BE2C (cell line): ENCODE measurements around the gene NR0B2.
A peak's percentile ranks its signal among the peaks of the same experiment; 100 is the strongest.
"Not testable (repeated sequence)": the region's sequence is repeated elsewhere in the genome, so short reads cannot be mapped to it uniquely, and the experiment has no call there.

ENCODE experiments used
- DNase-seq: peaks from one replicate; pipeline ENCODE4 v3.0.0-alpha.2; 2020
- H3K27me3 ChIP-seq: fragments of 250-450 bp; sonication (Bioruptor Pico); 2 replicates; pipeline ENCODE4 v1.5.1; 2020; ENCODE audit warnings: mild to moderate bottlenecking
- H3K36me3 ChIP-seq: fragments of 250-450 bp; sonication (Bioruptor Pico); 2 replicates; pipeline ENCODE4 v1.5.1; 2020; ENCODE audit warnings: mild to moderate bottlenecking
- H3K4me1 ChIP-seq: fragments of 250-450 bp; sonication (Bioruptor Pico); 2 replicates; pipeline ENCODE4 v1.5.1; 2020
- H3K4me3 ChIP-seq: 2 replicates; pipeline ENCODE4 v1.5.1; 2011; ENCODE audit warnings: low read depth, low read length
- H3K9me3 ChIP-seq: fragments of 250-450 bp; sonication (Bioruptor Pico); 2 replicates; pipeline ENCODE4 v1.5.1; 2020
- TF ChIP-seq, protein P1 (sequence below): IDR thresholded peaks from 2 replicates; pipeline ENCODE4 v1.5.1; 2012; ENCODE audit warnings: mild to moderate bottlenecking, low read depth, low read length

NR0B2 gene

DNA sequence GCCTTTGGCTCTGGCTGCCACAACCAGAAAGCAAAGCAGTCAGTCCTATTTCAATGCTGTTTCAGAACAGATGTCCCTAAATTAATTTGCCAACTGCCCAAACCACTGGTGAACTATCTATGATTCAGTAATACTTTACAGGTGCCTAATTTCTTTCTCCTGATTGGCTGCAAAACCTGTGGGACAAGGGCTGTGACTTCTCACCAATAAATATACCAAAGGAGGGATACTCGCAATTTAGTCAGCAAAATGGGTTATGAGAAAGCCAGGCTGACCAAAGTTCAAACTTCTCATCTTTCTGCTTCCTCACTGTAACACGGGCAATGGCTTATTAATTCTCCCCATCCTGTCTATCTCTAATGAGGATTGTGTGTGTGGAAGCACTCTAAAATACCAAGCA is 36.4 kb downstream of the NR0B2 start:
- TF ChIP-seq, protein P1, sequence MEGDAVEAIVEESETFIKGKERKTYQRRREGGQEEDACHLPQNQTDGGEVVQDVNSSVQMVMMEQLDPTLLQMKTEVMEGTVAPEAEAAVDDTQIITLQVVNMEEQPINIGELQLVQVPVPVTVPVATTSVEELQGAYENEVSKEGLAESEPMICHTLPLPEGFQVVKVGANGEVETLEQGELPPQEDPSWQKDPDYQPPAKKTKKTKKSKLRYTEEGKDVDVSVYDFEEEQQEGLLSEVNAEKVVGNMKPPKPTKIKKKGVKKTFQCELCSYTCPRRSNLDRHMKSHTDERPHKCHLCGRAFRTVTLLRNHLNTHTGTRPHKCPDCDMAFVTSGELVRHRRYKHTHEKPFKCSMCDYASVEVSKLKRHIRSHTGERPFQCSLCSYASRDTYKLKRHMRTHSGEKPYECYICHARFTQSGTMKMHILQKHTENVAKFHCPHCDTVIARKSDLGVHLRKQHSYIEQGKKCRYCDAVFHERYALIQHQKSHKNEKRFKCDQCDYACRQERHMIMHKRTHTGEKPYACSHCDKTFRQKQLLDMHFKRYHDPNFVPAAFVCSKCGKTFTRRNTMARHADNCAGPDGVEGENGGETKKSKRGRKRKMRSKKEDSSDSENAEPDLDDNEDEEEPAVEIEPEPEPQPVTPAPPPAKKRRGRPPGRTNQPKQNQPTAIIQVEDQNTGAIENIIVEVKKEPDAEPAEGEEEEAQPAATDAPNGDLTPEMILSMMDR: no peak
- DNase-seq: no peak
- no peaks in the 10 kb centered on the region; the same call in 1 of the 2 replicates for H3K36me3 ChIP-seq
- no peaks in the 10 kb centered on the region for H3K27me3 ChIP-seq
- no peaks in the 10 kb centered on the region for H3K9me3 ChIP-seq
- H3K4me1 ChIP-seq: no peaks in the 10 kb centered on the region
- no peak overlapping the region for H3K4me3 ChIP-seq

DNA sequence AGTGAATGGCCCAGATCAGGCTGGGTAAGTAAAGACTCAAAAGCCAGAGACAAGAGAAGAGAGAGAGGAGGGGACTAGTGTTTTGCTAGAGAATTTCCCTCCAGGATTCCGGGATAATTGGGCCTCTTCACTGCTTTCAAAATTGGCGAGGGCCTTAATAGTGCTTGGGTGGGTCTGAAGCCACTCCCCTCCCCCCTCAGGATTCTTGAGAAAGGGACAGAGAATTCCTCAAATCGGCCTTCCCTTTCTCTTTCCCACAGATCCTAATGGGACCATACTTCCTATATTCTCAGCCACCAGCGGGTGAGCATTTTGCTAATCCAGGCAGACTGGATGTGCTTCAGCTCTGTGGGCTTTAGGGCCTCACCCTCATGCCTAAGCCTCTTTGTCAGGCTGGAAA is 38.9 kb downstream of the NR0B2 start:
- no peaks in the 10 kb centered on the region for H3K9me3 ChIP-seq

DNA sequence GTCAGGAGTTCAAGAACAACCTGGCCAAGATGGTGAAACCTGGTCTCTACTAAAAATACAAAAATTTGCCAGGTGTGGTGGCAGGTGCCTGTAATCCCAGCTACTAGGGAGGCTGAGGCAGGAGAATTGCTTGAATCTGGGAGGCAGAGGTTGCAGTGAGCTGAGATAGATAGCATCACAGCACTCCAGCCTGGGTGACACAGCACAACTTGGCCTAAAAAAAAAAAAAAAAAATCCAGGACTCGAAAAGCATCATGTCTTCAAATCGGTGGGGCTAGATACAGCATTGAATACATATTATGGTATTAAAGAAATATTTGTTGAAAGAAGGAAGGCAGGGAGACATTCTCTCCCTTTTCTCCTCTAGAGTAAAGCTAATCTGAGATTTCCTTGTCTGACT is 40.7 kb downstream of the NR0B2 start:
- not testable (repeated sequence) for H3K4me3 ChIP-seq, H3K9me3 ChIP-seq, H3K4me1 ChIP-seq, H3K36me3 ChIP-seq, H3K27me3 ChIP-seq, DNase-seq

More for the DNA sequence above, 38.9 kb downstream of the NR0B2 start:
- Histone ChIP-seq H3K27me3 (no peaks in the 10 kb centered on the region), H3K36me3 (no peaks in the 10 kb centered on the region), H3K4me3 (no peak overlapping the region), H3K4me1 (no peaks in the 10 kb centered on the region)
- DNase-seq: no peak
- TF ChIP-seq, protein P1: no peak

DNA sequence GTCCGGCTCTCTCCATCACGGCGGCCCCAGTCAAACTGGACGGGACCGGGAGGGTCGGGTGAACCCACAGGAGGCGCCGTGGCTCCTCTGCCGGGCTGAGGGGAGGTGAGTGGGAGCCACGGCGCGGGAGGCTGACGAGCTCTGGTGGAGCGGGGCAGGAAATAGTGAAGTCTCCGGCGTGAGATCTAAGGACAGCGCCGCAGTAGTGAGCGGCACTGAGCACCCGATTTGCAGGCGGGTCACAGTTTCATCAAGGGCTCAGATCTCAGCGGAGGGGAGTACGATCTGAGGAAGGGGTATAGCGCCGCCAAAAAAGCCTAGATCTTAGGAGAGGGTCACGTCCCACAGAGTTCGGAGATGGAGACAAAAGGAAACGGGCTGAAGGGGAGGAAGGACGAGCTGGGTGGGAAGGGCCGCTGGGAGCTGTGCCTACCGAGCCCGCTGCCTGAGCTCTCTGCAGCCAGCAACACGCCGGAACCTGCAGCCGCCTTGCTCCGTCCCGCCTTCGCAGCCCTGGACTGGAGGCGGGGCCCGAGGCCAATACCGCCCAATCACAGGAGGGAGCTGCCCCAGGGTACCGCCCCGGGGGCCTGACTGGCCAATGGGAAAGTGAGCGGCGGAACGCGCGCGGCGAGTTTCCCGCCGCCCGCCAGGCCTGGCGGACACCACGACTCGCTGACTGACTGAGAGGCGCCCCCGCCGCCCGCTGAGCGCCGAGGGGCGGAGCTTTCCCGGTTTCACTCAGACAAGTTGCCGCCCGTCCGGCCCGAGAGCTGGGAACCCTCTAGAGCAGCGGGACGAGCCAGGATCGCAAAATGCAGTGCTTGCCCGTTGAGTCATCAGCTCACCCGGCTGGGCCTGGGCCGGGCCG is 48.9 kb downstream of the NR0B2 start:
- DNase-seq: peak; percentile 92
- H3K36me3 ChIP-seq: no peaks in the 10 kb centered on the region
- H3K9me3 ChIP-seq: no peaks in the 10 kb centered on the region; the same call in 1 of the 2 replicates
- TF ChIP-seq, protein P1: no peak
- H3K27me3 ChIP-seq: no peaks in the 10 kb centered on the region
- peak overlapping the region; percentile 70 for H3K4me3 ChIP-seq
- H3K4me1 ChIP-seq: no peaks in the 10 kb centered on the region; the same call in 1 of the 2 replicates

DNA sequence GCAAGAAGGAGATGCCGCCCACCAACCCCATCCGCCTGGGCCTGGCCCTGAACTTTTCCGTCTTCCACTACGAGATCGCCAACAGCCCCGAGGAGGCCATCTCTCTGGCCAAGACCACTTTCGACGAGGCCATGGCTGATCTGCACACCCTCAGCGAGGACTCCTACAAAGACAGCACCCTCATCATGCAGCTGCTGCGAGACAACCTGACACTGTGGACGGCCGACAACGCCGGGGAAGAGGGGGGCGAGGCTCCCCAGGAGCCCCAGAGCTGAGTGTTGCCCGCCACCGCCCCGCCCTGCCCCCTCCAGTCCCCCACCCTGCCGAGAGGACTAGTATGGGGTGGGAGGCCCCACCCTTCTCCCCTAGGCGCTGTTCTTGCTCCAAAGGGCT is 50.1 kb downstream of the NR0B2 start:
- DNase-seq: no peak
- Histone ChIP-seq H3K4me3 (no peak overlapping the region), H3K36me3 (no peaks in the 10 kb centered on the region), H3K27me3 (no peaks in the 10 kb centered on the region), H3K4me1 (no peaks in the 10 kb centered on the region; the same call in 1 of the 2 replicates), H3K9me3 (no peaks in the 10 kb centered on the region; the same call in 1 of the 2 replicates)
- TF ChIP-seq, protein P1: no peak

DNA sequence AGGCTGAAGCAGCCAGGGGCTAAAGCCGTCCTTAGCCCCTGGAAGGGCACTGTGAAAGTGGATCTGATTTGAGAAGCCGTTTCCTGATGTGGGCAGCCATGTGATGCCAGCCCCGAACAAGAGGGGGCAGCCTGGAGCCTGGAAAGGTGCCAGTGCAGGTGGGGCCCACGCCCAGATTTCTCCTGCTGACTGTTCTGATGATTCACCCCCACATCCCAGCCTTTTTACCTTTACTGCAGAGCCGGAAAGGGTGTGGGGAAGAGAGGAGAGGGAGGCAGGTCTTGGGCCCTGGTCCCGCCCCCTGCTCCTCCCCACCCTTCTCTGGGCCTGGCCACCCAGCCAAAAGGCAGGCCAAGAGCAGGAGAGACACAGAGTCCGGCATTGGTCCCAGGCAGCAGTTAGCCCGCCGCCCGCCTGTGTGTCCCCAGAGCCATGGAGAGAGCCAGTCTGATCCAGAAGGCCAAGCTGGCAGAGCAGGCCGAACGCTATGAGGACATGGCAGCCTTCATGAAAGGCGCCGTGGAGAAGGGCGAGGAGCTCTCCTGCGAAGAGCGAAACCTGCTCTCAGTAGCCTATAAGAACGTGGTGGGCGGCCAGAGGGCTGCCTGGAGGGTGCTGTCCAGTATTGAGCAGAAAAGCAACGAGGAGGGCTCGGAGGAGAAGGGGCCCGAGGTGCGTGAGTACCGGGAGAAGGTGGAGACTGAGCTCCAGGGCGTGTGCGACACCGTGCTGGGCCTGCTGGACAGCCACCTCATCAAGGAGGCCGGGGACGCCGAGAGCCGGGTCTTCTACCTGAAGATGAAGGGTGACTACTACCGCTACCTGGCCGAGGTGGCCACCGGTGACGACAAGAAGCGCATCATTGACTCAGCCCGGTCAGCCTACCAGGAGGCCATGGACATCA is 50.7 kb downstream of the NR0B2 start, which contains the start of gene SFN:
Gene SFN, plus strand, starts transcription at position 369 of the 904 bp plus-strand sequence. Its CDS starts 64 bp downstream, at position 433.
- Histone ChIP-seq H3K9me3 (no peaks in the 10 kb centered on the region; the same call in 1 of the 2 replicates), H3K4me3 (no peak within 1 kb of the TSS), H3K36me3 (no peaks in the 10 kb centered on the region), H3K27me3 (no peaks in the 10 kb centered on the region), H3K4me1 (no peaks in the 10 kb centered on the region; the same call in 1 of the 2 replicates)
- DNase-seq: no peak
- TF ChIP-seq, protein P1: peak; percentile 16; the same call in 1 of the 2 replicates
